Measurements from ENCODE around the gene EGFR.
"Not testable (repeated sequence)": the region's sequence is repeated elsewhere in the genome, so short reads cannot be mapped to it uniquely, and the experiment has no call there.

The EGFR gene

GRCh38 chr7:55022002-55022985 lies 3.5 kb downstream of the EGFR start:
- Mint-ChIP-seq H3K27me3 (ENCODE audit: low read depth) (peaks cover 57% of the 10 kb centered on the region), H3K4me1 (ENCODE audit: low read depth) (no peaks in the 10 kb centered on the region), H3K27ac (no peak overlapping the region), H3K9me3 (no peaks in the 10 kb centered on the region), H3K36me3 (ENCODE audit: low read depth) (no peaks in the 10 kb centered on the region), H3K4me3 (no peak overlapping the region)

- no peak overlapping the region for H3K4me3 Mint-ChIP-seq
- no peaks in the 10 kb centered on the region for H3K4me1 Mint-ChIP-seq (ENCODE audit: low read depth)
- H3K9me3 Mint-ChIP-seq: no peaks in the 10 kb centered on the region
- H3K36me3 Mint-ChIP-seq (ENCODE audit: low read depth): no peaks in the 10 kb centered on the region
- peaks cover 45% of the 10 kb centered on the region for H3K27me3 Mint-ChIP-seq (ENCODE audit: low read depth)
- H3K27ac Mint-ChIP-seq: no peak overlapping the region
Measured at GRCh38 chr7:55023841-55024505, 5.2 kb downstream of the EGFR start.

- Mint-ChIP-seq H3K4me3 (no peak overlapping the region), H3K36me3 (ENCODE audit: low read depth) (no peaks in the 10 kb centered on the region), H3K27me3 (ENCODE audit: low read depth) (peaks cover 45% of the 10 kb centered on the region), H3K4me1 (ENCODE audit: low read depth) (no peaks in the 10 kb centered on the region), H3K27ac (no peak overlapping the region), H3K9me3 (no peaks in the 10 kb centered on the region)
Measured at GRCh38 chr7:55024776-55025175, 6.0 kb downstream of the EGFR start.

- Mint-ChIP-seq H3K36me3 (ENCODE audit: low read depth) (no peaks in the 10 kb centered on the region), H3K27ac (no peak overlapping the region), H3K9me3 (no peaks in the 10 kb centered on the region), H3K27me3 (ENCODE audit: low read depth) (peaks cover 39% of the 10 kb centered on the region), H3K4me3 (no peak overlapping the region), H3K4me1 (ENCODE audit: low read depth) (no peaks in the 10 kb centered on the region)
Measured at GRCh38 chr7:55026086-55026790, 7.4 kb downstream of the EGFR start.

- peaks cover 34% of the 10 kb centered on the region for H3K27me3 Mint-ChIP-seq (ENCODE audit: low read depth)
- no peak overlapping the region for H3K27ac Mint-ChIP-seq
- H3K4me3 Mint-ChIP-seq: no peak overlapping the region
- H3K9me3 Mint-ChIP-seq: no peaks in the 10 kb centered on the region
- no peaks in the 10 kb centered on the region for H3K36me3 Mint-ChIP-seq (ENCODE audit: low read depth)
- no peaks in the 10 kb centered on the region for H3K4me1 Mint-ChIP-seq (ENCODE audit: low read depth)
Measured at GRCh38 chr7:55026867-55027490, 8.2 kb downstream of the EGFR start.

GRCh38 chr7:55028011-55028410 lies 9.2 kb downstream of the EGFR start:
- no peaks in the 10 kb centered on the region for H3K36me3 Mint-ChIP-seq (ENCODE audit: low read depth)
- H3K4me3 Mint-ChIP-seq: no peak overlapping the region
- no peaks in the 10 kb centered on the region for H3K9me3 Mint-ChIP-seq
- H3K27ac Mint-ChIP-seq: no peak overlapping the region
- peaks cover 27% of the 10 kb centered on the region for H3K27me3 Mint-ChIP-seq (ENCODE audit: low read depth)
- no peaks in the 10 kb centered on the region for H3K4me1 Mint-ChIP-seq (ENCODE audit: low read depth)

GRCh38 chr7:55030314-55030713 lies 11.5 kb downstream of the EGFR start:
- H3K27ac Mint-ChIP-seq: no peak overlapping the region
- H3K36me3 Mint-ChIP-seq (ENCODE audit: low read depth): no peaks in the 10 kb centered on the region
- H3K4me1 Mint-ChIP-seq (ENCODE audit: low read depth): no peaks in the 10 kb centered on the region
- H3K9me3 Mint-ChIP-seq: no peaks in the 10 kb centered on the region
- H3K27me3 Mint-ChIP-seq (ENCODE audit: low read depth): peaks cover 16% of the 10 kb centered on the region
- no peak overlapping the region for H3K4me3 Mint-ChIP-seq

- H3K27me3 Mint-ChIP-seq (ENCODE audit: low read depth): peaks cover 19% of the 10 kb centered on the region
- no peak overlapping the region for H3K4me3 Mint-ChIP-seq
- no peaks in the 10 kb centered on the region for H3K36me3 Mint-ChIP-seq (ENCODE audit: low read depth)
- no peaks in the 10 kb centered on the region for H3K4me1 Mint-ChIP-seq (ENCODE audit: low read depth)
- H3K9me3 Mint-ChIP-seq: no peaks in the 10 kb centered on the region
- H3K27ac Mint-ChIP-seq: no peak overlapping the region
Measured at GRCh38 chr7:55031075-55031474, 12.3 kb downstream of the EGFR start.

- H3K27ac Mint-ChIP-seq: no peak overlapping the region
- no peaks in the 10 kb centered on the region for H3K36me3 Mint-ChIP-seq (ENCODE audit: low read depth)
- H3K4me3 Mint-ChIP-seq: no peak overlapping the region
- no peaks in the 10 kb centered on the region for H3K4me1 Mint-ChIP-seq (ENCODE audit: low read depth)
- peaks cover 13% of the 10 kb centered on the region for H3K27me3 Mint-ChIP-seq (ENCODE audit: low read depth)
- no peaks in the 10 kb centered on the region for H3K9me3 Mint-ChIP-seq
Measured at GRCh38 chr7:55032069-55032699, 13.4 kb downstream of the EGFR start.

GRCh38 chr7:55033236-55033846 lies 14.5 kb downstream of the EGFR start:
- H3K4me1 Mint-ChIP-seq (ENCODE audit: low read depth): no peaks in the 10 kb centered on the region
- H3K9me3 Mint-ChIP-seq: no peaks in the 10 kb centered on the region
- H3K36me3 Mint-ChIP-seq (ENCODE audit: low read depth): no peaks in the 10 kb centered on the region
- H3K27me3 Mint-ChIP-seq (ENCODE audit: low read depth): peaks cover 13% of the 10 kb centered on the region
- no peak overlapping the region for H3K27ac Mint-ChIP-seq
- H3K4me3 Mint-ChIP-seq: no peak overlapping the region

GRCh38 chr7:55034776-55035175 lies 16.0 kb downstream of the EGFR start:
- no peak overlapping the region for H3K4me3 Mint-ChIP-seq
- peaks cover 19% of the 10 kb centered on the region for H3K27me3 Mint-ChIP-seq (ENCODE audit: low read depth)
- no peaks in the 10 kb centered on the region for H3K9me3 Mint-ChIP-seq
- no peaks in the 10 kb centered on the region for H3K36me3 Mint-ChIP-seq (ENCODE audit: low read depth)
- H3K27ac Mint-ChIP-seq: no peak overlapping the region
- no peaks in the 10 kb centered on the region for H3K4me1 Mint-ChIP-seq (ENCODE audit: low read depth)

GRCh38 chr7:55035410-55035809 lies 16.6 kb downstream of the EGFR start:
- not testable (repeated sequence) for H3K4me3 Mint-ChIP-seq; H3K27ac Mint-ChIP-seq; H3K36me3 Mint-ChIP-seq (ENCODE audit: low read depth); H3K9me3 Mint-ChIP-seq; H3K4me1 Mint-ChIP-seq (ENCODE audit: low read depth)
- peaks cover 19% of the 10 kb centered on the region for H3K27me3 Mint-ChIP-seq (ENCODE audit: low read depth)

GRCh38 chr7:55036950-55037736 lies 18.3 kb downstream of the EGFR start:
- H3K36me3 Mint-ChIP-seq (ENCODE audit: low read depth): no peaks in the 10 kb centered on the region
- no peak overlapping the region for H3K27ac Mint-ChIP-seq
- H3K4me1 Mint-ChIP-seq (ENCODE audit: low read depth): no peaks in the 10 kb centered on the region
- peaks cover 10% of the 10 kb centered on the region for H3K27me3 Mint-ChIP-seq (ENCODE audit: low read depth)
- H3K4me3 Mint-ChIP-seq: no peak overlapping the region
- H3K9me3 Mint-ChIP-seq: no peaks in the 10 kb centered on the region

All from T-helper 1 cell treated with Interleukin-12 subunit alpha and Interleukin-12 subunit beta and Interleukin-4 antibody, amounts not matched to agents 30 μg/mL and 1 μg/mL, for 36 hours (primary cell).